Activated CD8-positive, alpha-beta memory T cell treated with anti-CD3 and anti-CD28 coated beads, Interleukin-2, amount 50 U/mL, for 1 hour (primary cell): ENCODE results near the gene SYCE3.
A peak's percentile ranks its signal among the peaks of the same experiment; 100 is the strongest.

Experiments used
- DNase-seq: peaks from one replicate; pipeline ENCODE4 v3.0.0-alpha.2; 2020; ENCODE audit errors: extremely low read depth

SYCE3 gene

DNA sequence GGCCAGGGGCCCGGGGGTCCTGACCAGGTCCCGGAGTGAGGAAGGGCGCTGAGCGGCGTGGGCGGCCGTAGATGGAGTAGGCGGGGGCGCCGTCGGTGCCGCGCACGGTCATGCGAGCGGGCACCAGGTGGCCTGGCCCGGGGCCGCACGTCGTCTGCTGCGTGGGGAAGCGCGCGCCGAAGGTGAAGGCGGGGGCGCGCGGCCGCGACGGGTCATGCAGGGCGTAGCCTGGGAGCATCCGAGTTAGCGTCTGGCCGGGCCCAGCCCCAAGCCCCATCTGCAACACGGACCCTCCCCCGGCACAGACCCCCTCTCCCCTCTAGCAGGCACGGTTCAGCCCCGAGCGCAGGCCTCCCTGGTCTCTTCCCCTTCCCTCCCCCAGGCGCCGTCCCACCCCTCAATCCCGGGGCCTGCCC is 31.2 kb downstream of the SYCE3 start:
- DNase-seq: no peak

DNA sequence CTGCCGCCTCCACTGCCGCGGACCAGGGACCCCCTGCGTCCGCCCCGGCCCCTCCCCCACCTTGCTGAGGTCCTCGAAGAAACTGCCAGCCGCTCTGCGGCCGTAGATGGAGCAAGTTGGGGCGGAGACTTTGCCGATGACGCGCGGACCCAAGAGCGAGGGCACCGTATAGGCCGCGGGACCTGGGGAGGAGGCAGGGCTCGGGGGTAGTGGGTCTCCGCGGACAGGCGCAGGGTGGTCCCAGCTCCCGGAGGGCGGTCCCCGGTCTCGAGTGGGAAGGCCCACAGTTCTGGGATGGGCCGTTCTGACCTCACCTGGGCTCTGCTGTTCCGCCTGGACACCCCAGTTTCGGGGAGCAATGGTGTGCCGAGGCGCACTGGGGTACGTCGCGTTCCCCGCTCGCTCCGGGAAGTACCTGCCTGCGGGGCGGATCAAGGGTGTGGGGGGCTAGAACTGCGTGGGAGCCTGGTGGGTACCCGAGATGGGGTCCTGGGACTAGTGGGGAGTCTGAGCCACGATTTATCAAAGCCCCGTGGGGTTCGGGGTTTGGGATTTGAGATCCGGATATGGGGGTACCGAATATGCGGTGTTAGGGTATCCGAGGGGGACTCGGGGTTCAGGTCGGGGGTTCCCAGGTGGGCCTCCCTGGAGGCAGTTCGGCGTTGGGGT is 31.7 kb downstream of the SYCE3 start:
- DNase-seq: no peak

DNA sequence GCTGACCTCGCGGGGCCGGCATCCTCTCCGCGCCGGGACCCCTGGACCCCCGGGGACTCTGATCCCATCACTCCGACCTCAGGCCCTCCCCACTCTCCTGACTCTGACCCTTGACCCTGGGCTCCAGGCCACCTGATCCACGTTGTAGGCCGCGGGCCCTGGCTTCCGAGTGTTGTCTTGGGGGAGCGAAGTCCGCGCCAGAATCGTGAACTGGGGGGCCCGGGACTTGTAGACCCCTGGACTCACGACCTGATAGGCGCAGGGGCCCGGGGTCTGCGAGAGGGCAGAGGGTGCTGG is 32.2 kb downstream of the SYCE3 start:
- DNase-seq: no peak

DNA sequence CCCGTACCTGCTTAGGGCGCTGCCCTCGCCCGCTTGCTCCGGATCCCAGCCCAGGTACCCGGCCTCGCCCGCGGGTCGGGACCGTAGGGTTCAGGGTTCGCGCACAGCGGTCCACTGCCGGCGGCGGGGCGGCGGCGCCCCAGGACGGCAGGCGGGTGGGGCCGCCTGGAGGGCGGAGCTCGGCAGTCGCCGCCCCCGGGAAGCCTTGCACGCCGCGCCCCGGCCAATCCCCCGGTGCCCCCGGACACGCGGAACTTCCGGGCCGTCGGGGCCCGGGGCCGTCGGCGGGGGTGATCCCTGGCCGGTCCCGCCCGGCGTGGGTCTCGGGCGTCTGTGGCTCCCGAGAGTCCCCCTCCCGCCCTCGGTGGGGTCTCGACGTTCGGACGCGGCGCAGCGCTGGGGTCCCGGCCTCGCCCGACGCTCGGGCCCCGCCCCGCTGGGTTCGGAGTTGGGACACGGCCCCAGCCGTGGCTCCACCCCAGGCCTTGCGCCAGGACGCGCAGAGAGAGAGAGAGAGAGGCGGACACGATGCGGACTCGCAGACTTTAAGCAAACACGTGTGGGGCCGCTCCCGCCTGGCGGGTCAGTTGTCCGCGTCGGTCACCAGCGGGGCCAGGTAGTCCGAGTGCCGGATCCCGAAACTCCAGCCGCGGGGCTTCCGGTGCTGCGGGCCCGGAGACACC is 32.7 kb downstream of the SYCE3 start, which contains the start of gene TYMP:
Gene TYMP (minus strand): TSS at position 116 of the 683 bp plus-strand sequence. CDS start 303 bp downstream, outside the sequence.
- DNase-seq: no peak

DNA sequence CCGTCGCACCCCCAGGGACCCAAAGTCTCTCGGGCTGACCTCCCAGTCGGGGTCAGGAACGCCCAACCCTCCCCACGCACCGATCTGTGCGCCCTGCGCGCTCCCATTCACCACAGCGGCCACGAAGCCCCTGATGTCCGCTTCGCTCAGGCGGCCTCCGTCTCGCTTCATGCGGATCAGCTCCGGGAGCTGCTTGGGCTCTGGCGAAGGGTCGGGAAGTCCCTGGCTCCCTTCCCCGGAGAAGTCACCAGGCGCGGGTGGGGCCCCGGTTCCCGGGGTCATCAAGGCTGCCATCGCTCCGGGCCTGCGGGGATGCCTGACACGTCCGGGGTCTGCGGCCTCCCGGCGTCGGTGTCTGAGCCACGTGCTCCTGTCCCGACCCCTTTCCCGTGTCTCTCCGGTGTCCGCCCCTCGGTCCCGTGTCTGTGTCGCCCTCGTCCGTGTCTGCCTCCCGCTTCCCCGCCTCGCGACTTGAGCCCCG is 33.3 kb downstream of the SYCE3 start:
- no peak for DNase-seq

DNA sequence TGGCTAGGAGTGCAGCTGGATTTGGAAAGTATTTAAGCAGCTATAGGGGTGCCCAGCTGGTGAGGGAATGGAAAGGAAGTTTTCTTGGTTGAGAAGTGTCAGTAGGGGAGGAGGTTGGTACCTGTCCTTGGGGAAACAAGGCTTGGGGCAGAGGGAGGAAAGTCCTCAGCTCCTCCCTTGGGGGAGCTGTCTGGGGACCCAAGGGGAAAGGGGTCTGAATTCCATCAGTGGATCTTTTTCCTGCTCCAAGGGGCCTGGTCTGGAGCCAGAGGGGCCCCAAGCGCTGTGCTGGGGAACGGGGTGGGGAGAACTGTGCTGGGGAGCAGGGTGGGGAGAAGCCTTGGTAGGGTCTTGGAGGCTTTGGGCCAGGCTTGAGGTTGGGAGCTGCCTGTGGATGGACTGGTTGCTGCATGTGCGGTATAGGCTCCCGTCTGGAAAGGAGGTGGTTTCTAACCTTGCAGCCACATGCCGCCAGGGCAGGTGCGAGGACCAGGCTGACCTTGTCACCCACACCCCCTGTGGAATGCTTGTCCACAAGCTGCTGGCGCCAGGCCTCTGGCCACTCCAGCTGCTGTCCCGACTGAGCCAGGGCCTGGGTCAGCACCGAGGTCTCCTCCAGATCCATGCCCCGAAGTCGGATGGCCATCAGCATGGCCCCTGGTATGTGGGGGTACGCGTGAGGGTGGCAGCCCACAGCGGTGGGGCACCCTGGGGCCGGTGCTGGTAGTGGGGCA is 33.9 kb downstream of the SYCE3 start:
- no peak for DNase-seq

DNA sequence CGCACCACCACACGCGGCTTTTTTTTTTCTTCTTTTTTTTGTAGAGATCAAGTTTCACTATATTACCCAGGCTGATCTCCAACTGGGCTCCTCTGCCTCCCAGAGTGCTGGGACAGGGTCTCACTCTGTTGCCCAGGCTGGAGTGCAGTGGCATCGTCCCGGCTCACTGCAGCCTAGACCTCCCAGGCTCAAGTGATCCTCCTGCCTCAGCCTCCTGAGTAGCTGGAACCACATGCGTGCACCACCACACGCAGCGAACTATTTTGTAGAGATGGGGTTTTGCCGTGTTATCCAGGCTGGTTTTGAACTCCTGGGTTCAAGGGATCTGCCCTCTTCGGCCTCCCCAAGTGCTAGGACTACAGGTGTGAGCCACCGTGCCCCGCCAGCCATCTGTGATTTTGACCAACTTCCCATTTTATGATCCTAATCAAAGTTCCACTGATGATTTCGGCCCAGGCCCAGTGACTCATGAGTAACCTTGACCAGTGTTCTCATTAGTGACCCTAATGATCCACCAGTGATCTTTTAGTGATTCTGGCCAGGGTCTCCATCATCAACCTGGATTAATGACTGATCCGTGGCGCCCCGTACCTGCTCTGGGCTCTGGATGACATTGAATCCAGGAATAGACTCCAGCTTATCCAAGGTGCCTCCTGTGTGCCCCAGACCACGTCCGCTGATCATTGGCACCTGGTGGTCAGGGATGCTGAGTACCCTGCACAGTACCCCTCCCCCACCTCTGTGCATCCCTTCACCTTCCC is 34.6 kb downstream of the SYCE3 start:
- DNase-seq: no peak

DNA sequence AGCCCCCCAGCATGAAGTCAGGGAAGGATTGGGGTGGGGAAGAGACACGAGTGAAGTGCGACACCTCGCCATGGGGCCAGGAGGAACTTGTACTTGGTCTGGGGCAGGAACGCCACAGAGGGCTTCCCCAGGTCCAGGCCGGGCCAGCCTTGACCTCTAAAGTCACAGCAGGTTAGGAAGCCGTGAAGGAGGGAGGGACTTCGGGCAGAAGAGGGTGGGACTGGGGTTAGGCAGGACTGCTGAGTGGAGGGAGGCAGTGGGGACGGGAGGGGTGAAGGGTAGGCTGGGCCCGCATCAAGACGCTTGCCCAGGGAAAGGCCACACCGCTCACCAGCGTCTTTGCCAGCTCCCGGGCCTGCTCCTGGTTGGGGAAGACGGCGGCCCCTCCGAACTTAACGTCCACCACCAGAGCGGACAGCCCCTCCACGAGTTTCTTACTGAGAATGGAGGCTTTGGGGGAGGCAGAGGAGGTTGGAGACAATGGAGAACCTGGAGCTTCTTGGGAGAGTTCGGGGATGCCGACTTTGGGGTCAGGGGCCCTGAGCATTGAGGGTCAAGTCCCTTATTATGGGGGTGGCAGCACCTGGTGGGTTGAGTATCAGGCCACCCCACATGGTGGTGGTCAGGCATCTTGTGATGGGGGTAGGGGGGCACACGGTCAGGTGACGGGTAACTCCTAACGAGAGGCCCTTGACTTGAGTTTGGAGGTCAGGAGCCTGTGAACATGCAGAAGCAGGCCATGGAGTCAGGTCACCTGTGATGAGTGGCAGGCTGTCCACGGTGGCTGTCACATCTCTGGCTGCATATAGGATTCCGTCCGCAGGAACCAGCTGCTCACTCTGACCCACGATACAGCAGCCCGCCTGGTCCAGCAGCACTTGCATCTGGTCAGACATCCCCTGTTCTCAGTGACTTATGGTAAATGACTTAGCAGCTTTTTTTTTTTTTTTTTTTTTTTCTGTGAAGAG is 35.6 kb downstream of the SYCE3 start:
- DNase-seq: no peak

DNA sequence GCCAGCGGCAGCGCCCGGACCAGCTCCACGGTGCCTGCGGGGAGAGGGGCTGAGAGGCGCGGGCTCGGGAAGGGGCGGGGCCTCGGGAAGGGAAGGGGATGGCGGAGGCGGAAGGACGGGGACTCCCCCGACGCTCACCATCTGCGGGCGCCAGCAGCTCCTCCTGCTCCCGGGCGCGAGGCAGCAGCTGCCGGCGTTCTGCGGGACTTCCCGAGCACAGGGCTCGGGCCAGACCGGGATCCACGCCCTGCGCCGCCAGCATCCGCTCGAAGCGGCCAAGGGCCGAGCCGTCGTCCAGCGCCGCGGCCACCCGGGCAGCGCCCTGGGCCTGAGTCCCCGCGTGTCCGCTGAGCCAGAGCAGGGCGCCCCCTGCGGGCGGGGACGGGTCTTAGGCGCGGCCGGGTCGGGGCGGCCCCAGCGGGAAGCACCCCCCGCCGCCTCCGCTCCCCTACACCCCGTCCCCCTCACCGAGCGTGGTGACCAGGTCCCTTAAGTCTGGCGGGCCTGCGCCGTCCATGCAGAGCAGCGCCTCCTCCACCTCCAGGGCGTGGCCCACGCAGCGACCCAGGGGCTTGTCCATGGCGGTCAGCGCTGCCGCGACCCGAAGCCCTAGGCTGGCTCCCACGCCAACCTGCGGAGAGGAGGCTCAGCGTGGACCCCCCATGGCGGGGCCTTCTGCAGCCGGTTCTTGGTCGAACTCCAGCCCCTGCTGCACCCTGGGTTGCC is 36.4 kb downstream of the SYCE3 start:
- DNase-seq: peak; percentile 59

DNA sequence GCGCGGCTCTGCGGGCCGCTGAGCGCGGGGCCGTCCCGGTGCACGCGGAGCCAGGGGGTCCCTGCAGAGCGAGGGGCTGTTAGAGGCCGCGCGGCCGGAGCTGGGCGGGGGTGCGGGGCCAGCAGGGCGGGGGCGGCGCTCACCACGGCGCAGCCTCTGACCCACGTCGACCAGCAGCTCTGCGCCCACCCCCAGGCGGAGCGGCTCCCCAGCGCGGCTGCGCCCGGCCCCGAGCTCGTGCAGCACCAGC is 36.9 kb downstream of the SYCE3 start:
- DNase-seq: no peak

DNA sequence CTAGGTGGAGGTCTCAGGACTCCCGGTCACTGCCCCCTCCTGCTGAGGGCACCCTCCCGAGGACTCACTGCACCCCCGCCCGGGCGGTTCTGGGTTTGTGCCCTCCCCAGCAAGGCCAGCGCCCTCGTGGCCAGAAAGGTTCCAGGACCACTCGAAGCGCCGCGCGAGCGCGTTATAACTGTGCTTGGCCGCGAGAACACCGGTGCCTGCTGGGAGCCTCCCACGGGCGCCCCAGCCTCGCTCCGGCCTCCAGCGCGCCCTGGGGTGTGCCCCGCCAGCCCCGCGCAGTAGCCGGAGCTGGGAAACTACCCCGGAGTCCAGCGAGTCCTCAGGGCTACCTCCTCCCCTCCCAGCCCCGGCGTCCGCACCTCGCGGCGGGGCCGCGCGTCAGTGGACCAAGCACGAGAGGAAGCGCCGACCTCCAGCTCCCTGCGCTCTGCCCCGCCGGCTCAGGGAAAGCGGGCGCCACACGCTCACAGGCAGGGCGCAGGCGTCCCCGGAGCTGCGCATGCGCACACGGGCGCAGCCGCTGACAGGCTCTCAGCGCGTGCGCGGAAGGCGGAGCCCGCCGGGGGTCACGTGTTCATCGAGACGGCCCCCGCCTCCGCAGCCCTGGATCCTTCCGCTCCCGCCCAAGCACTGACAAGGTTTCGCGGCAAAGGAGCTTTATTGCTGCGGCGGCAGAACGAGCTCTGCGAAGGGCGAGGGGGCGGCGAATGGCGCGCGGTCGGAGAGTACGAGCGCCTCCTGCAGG is 37.4 kb downstream of the SYCE3 start, which contains the start of gene SCO2:
Gene SCO2 (minus strand): TSS at position 495 of the 754 bp plus-strand sequence. CDS start 1,187 bp downstream, outside the sequence.
- peak; percentile 93 for DNase-seq

DNA sequence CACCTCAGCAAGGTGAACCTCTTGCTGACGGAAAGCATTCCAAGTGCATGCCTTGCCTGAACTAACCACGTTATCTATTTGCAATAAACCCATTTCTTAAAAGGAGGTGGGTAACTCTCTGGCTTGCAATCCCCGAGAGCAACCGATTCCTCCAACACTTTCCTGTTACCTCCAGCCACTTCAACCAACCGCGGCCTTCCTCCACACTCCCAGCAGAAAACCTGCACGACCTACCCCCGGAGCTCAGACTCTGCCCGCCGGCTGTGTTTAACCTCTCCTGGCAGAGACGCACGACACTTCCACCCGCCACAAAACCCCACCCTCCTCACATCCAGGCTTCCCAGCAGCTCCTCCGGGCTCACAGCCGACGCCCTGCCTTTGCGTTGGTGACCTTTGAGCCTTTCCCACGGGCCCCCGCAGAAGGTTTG is 38.0 kb downstream of the SYCE3 start:
- no peak for DNase-seq

DNA sequence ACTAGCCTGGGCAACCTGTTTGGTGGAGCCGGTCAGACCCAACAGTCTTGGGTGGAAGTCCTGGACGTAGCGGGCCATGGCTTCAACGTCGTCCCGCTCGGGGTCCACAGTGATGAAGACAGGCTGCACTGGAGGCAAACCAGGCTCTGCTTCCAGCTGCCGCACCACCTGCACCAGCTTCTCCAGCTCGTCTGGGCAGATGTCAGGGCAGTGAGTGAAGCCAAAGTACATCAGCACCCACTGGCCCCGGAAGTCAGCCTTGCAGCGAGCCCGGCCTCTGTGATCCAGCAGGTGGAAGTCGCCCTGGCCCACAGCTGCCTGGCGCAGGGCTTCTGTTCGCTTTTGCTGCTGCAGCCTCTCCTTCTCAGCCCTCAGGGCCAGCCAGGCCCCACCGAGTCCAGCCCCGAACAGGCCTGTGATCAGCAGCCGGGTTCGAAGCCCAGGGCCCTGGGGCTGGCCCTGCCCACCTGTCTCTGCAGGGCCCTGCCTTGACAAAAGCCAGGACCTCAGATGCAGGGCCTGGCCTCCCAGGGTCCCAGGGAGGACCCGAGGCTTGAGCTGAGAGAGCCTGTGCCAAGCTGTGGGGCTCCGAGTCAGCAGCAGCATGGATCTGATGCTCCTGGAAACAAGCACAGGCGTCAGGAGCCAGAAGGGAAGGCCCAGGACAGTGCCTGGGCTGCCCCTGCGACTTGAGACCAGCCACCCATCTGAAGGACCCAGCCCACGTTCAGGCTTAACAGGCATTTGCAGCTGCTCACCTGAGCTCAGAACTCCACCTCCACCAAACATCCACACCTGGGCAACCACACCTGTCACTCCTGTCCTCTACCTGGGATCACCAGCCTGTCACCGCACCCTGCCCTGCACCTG is 38.7 kb downstream of the SYCE3 start:
- no peak for DNase-seq

DNA sequence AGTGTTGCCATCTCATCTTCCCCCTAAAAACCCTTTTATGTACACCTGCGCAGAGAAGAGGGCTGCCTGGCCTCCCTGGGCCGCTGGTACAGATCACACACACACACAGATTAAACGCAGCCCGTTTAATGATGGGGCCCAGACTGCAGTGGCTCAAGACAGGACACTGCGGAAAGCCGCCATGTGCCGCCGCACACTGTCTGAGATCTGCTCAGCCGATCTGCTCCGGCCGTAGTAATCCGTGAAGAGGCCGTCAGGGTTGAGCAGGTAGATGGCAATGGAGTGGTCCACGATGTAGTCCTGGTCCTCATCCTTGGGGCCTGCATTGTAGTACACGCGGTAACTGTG is 39.3 kb downstream of the SYCE3 start:
- no peak for DNase-seq

DNA sequence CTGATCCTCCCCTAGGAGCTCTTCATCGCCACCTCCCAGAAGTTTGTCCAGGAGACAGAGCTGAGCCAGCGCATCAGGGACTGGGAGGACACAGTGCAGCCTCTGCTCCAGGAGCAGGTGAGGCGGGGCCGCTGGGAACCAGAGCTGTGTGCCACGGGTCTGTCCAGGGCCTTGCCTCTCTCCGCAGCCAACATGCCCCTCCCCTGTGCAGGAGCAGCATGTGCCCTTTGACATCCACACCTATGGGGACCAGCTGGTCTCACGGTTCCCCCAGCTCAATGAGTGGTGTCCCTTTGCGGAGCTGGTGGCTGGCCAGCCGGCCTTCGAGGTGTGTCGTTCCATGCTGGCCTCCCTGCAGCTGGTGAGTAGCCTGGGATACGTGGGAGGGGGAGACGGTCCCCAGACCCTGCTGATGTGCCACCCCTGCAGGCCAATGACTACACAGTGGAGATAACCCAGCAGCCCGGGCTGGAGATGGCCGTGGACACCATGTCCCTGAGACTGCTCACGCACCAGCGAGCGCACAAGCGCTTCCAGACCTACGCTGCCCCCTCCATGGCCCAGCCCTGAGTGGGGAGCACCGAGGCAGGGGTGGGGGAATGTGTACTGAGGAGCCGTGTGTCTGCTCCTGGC is 39.8 kb downstream of the SYCE3 start:
- DNase-seq: no peak

DNA sequence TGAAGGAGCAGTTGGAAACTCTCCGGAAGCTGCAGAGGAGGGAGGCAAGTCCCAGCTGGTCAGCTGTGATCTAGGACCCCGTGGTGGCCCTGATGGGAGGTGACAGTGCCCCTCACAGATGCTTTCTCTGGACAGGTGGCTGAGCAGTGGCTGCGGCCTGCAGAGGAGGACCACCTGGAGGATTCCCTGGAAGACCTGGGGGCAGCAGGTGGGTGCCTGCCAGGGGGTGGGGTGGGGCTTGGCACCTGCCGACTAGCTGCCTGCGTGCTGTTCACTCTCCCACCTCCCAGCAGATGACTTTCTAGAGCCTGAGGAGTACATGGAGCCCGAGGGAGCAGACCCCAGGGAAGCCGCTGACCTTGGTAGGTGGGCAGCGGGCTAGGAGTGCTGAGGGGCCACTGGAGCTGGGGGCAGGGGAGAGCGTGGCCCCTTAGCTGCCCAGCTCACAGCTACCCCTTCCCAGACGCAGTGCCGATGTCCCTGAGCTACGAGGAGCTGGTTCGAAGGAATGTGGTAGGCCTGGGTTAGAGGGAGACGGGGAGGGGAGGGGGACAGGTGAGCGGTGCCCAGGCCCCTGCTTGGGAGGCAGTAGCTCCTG is 40.4 kb downstream of the SYCE3 start:
- DNase-seq: no peak

DNA sequence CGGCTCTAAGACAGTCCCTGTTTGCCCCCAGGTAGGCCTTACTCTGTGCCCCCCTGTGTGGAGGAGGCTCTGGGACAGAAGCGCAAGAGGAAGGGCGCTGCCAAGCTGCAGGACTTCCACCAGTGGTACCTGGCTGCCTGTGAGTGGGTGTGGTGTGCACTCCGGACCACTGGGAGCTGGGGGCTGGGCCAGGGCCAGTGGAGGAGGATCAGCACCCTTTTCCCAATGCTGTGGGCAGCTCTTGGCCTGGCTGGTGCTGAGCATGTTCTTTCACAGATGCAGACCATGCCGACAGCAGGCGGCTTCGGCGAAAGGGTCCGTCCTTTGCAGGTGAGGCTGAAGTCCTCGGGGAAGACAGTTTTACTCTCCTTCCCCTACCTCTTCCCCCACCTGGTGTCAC is 41.0 kb downstream of the SYCE3 start:
- DNase-seq: no peak
